ENCODE data around the gene PSG4.
"Not testable (repeated sequence)": the region's sequence is repeated elsewhere in the genome, so short reads cannot be mapped to it uniquely, and the experiment has no call there.

Gene PSG4

GRCh38 chr19:43178577-43178976 is 26.9 kb downstream of the PSG4 start:
- not testable (repeated sequence) for H3K4me1 Mint-ChIP-seq (ENCODE audit: low read depth); H3K4me3 Mint-ChIP-seq; H3K36me3 Mint-ChIP-seq (ENCODE audit: low read depth); H3K27ac Mint-ChIP-seq; H3K9me3 Mint-ChIP-seq; H3K27me3 Mint-ChIP-seq (ENCODE audit: low read depth)

- H3K4me1 Mint-ChIP-seq (ENCODE audit: low read depth); H3K4me3 Mint-ChIP-seq; H3K27me3 Mint-ChIP-seq (ENCODE audit: low read depth); H3K27ac Mint-ChIP-seq; H3K36me3 Mint-ChIP-seq (ENCODE audit: low read depth); H3K9me3 Mint-ChIP-seq: not testable (repeated sequence)
Observed at GRCh38 chr19:43165906-43166305, 39.5 kb downstream of the PSG4 start.

DNA sequence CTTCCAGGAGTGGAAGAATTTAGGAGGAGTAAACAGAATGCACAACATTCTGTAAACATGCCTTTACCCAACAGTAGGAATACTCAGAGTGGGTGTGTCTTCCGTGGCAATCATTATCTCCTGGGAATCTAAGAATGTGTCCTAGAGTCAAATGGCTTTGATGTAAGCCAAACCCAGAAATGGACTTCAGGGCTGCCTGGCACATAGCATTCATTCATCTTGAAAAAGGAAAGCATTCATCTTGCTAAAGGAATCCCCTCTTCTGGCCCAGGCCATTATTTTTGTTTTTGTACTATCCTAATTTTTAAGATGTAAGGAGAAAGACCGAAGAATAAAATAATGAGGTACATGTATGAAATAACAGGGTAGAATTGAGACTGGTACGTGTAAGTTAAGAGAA is 42.3 kb downstream of the PSG4 start:
- H3K27me3 Mint-ChIP-seq (ENCODE audit: low read depth); H3K9me3 Mint-ChIP-seq; H3K36me3 Mint-ChIP-seq (ENCODE audit: low read depth); H3K4me3 Mint-ChIP-seq; H3K4me1 Mint-ChIP-seq (ENCODE audit: low read depth); H3K27ac Mint-ChIP-seq: not testable (repeated sequence)

DNA sequence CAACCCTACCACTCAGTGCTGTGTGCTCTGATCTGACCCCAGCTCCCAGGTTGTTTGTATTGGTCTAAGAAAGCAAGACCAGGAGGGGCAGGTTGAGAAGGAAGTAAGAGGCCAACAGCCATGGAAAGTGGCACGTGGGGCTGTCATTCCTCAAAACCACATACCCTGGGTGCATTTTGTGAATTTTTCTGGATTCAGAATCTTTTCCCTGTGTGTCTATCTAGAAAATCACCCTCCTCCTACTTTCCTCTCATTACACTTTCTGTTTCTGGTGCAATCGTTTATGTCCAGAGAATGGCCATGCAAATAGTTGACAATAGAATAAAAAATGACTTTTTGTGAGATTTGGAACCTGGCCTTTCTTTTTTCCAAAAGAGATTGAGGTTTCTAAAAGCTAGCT is 43.2 kb downstream of the PSG4 start:
- not testable (repeated sequence) for H3K36me3 Mint-ChIP-seq (ENCODE audit: low read depth); H3K27ac Mint-ChIP-seq; H3K4me1 Mint-ChIP-seq (ENCODE audit: low read depth); H3K27me3 Mint-ChIP-seq (ENCODE audit: low read depth); H3K4me3 Mint-ChIP-seq; H3K9me3 Mint-ChIP-seq

DNA sequence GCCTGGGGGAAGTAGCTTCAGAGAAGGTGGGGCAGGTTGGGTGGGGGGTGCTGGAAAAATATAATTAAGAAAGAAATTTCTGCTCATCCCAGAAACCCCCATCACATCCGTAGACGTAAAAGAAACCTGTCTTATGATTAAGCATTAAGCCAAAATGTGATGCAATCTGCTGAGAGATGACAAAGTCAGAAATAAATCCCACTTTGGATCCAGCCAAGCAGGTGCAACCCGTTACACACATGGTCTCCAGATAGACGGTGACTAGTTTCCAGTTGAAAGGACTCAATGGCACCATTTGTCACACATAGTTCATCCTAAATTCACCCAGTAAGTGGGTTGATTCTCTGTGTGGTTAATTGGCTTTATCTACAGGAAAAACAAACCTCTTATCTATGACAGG is 53.2 kb downstream of the PSG4 start:
- Mint-ChIP-seq H3K4me3 (no peak overlapping the region), H3K9me3 (peaks cover 9% of the 10 kb centered on the region), H3K27me3 (ENCODE audit: low read depth) (no peaks in the 10 kb centered on the region), H3K27ac (no peak overlapping the region), H3K36me3 (ENCODE audit: low read depth) (no peaks in the 10 kb centered on the region), H3K4me1 (ENCODE audit: low read depth) (no peaks in the 10 kb centered on the region)

DNA sequence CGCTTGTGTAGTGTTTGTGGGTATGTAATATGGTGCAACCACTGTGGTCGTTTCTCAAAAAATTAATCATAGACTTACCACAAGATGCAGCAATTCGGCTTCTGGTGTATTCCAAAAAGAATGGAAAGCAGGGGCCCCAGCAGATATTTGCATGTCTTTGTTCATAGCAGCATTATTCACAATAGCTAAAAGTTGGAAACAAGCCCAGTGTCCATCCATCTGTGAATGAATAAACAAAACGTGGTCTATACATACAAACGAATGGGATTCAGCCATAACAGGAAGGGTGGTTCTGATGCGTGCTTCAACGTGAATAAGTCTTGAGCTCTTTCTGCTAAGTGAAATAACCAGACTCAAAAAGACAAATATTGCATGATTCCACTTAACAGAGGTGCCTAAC is 55.6 kb downstream of the PSG4 start:
- H3K4me1 Mint-ChIP-seq (ENCODE audit: low read depth); H3K36me3 Mint-ChIP-seq (ENCODE audit: low read depth); H3K27me3 Mint-ChIP-seq (ENCODE audit: low read depth); H3K4me3 Mint-ChIP-seq; H3K27ac Mint-ChIP-seq: not testable (repeated sequence)
- H3K9me3 Mint-ChIP-seq = peaks cover 17% of the 10 kb centered on the region

- no peaks in the 10 kb centered on the region for H3K36me3 Mint-ChIP-seq (ENCODE audit: low read depth)
- H3K27ac Mint-ChIP-seq = no peak overlapping the region
- no peak overlapping the region for H3K4me3 Mint-ChIP-seq
- no peaks in the 10 kb centered on the region for H3K4me1 Mint-ChIP-seq (ENCODE audit: low read depth)
- no peaks in the 10 kb centered on the region for H3K27me3 Mint-ChIP-seq (ENCODE audit: low read depth)
- H3K9me3 Mint-ChIP-seq = peaks cover 17% of the 10 kb centered on the region
Observed at GRCh38 chr19:43148233-43148632, 57.2 kb downstream of the PSG4 start.

Data from T-helper 1 cell treated with Interleukin-12 subunit alpha and Interleukin-12 subunit beta and Interleukin-4 antibody, amounts not matched to agents 30 μg/mL and 1 μg/mL, for 36 hours (primary cell).